GM12865 (cell line): ENCODE results near the gene MTHFD2L.
"Not testable (repeated sequence)": the region's sequence is repeated elsewhere in the genome, so short reads cannot be mapped to it uniquely, and the experiment has no call there.

Experiments used
- DNase-seq: peaks from one replicate; pipeline ENCODE4 v3.0.0; 2010; ENCODE audit warnings: low read depth
- H3K4me3 ChIP-seq: 2 replicates; pipeline ENCODE4 v1.5.1; 2011; ENCODE audit warnings: mild to moderate bottlenecking, low read depth, low read length, control low read depth
- TF ChIP-seq, protein P1 (sequence below): IDR thresholded peaks from 2 replicates; pipeline ENCODE4 v1.5.1; 2011; ENCODE audit warnings: low read length, control low read depth, low read depth, inconsistent platforms; ENCODE audit not compliant: insufficient read depth; ENCODE audit errors: missing control alignments

The MTHFD2L gene

DNA sequence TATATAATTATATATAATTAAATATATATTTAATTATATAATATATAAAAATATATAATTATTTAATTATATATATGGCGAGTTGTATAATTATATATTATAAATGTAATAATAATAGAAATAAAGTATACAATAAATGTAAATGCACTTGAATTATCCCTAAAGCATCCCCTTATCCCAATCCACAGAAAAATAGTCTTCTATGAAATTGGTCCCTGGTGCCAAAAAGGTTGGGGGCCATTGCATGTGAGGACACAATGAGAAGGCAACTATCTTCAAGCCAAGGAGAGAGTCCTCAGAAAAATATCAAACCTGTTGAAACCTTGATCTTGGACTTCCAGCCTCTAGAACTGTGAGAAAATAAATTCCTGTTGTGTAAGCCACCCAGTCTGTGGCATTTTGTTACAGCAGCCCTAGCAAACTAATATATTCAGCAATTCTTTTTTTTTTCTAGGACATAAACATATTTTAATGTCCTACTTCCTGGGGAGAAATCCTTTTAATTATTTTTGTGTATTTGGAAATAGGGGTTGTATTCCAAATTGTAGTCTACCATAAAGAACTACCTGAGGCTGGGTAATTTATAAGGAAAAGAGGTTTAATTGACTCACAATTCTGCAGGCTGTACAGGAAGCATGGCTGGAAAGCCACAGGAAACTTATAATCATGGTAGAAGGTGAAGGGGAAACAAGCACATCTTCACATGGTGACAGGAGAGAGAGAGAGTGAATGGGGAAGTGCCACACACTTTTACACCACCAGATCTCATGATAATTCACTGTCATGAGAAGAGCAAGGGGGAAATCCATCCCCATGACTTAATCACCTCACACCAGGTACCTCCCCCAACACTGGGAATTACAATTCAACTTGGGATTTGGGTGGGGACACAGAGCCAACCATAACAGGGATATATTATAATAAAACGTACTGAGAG lies 36.0 kb upstream of the MTHFD2L start:
- DNase-seq: no peak
- no peak overlapping the region for H3K4me3 ChIP-seq
- TF ChIP-seq, protein P1, sequence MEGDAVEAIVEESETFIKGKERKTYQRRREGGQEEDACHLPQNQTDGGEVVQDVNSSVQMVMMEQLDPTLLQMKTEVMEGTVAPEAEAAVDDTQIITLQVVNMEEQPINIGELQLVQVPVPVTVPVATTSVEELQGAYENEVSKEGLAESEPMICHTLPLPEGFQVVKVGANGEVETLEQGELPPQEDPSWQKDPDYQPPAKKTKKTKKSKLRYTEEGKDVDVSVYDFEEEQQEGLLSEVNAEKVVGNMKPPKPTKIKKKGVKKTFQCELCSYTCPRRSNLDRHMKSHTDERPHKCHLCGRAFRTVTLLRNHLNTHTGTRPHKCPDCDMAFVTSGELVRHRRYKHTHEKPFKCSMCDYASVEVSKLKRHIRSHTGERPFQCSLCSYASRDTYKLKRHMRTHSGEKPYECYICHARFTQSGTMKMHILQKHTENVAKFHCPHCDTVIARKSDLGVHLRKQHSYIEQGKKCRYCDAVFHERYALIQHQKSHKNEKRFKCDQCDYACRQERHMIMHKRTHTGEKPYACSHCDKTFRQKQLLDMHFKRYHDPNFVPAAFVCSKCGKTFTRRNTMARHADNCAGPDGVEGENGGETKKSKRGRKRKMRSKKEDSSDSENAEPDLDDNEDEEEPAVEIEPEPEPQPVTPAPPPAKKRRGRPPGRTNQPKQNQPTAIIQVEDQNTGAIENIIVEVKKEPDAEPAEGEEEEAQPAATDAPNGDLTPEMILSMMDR: no peak

DNA sequence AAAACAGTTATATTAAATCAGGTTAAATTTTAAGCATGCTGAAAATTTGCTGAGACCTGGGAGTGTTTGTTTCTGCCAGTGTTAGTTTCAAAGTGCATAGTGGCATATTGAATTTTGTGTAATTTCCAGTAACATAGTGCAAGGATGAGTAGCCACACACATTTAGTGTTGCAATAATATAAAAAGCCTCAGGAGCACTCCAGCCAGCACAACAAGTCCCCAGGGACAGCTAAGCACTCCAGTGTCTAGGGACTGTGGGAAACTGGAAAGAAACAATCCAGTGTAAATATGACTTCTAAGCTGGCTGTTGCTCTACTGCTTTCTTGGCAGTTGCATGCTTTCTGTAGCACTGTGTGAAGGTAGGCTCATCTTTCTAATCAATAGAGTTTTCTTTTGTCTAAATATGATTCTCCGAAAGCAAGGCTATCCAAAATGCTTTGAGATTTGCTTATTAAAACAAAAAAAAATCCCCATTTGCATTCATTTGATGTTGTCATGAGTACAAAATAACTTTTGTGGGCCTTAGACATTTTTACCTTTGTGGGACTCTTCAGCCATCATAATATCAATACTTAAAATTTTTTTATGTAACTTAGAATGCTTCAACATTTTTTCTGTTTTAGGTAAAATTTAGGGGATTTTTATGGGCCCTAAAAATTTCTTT lies 34.7 kb upstream of the MTHFD2L start:
- no peak overlapping the region for H3K4me3 ChIP-seq
- no peak for DNase-seq
- TF ChIP-seq, protein P1: no peak

DNA sequence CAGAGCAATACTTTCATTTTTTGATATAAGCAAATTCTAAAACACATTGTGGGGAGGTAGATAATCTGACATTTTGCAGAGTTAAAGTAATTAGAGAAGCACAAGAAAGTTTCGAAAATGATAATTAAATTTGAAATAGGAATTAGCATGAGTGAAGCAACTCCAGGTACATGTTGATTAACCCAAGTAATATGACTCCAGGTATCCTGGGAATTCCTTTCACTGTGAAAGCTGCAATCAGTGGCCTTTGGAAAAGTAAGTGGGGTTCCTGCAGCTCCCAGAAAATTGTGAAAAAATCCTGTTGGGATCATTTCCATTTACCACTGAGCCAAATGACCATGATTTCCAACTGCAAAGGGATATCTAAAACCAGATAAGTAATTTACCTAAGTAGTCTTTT lies 32.9 kb upstream of the MTHFD2L start:
- no peak overlapping the region for H3K4me3 ChIP-seq
- DNase-seq: no peak
- TF ChIP-seq, protein P1: no peak

DNA sequence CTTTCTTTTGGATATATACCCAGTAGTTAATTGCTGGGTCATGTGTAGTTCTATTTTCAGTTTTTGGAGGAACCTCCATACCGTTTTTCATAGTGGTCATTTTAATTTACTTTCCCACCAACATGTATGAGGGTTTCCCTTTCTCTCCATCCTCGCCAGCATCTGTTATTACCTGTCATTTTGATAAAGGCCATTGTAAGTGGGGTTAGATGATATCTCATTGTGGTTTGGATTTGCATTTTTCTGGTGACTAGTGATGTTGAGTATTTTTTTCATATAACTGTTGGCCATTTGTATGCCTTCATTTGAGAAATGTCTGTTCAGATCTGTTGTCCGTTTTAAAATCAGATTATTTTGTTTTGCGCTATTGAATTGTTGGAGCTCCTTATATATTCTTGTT lies 30.2 kb upstream of the MTHFD2L start:
- no peak for DNase-seq
- no peak overlapping the region for H3K4me3 ChIP-seq
- TF ChIP-seq, protein P1: no peak

DNA sequence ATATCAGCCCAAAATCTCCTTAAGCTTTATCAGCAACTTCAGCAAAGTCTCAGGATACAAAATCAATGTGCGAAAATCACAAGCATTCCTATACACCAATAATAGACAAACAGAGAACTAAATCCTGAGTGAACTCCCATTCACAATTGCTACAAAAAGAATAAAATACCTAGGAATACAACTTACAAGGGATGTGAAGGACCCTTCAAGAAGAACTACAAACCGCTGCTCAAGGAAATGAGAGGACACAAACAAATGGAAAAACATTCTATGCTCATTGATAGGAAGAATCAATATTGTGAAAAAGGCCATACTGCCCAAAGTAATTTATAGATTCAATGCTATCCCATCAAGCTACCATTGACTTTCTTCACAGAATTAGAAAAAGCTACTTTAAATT lies 27.1 kb upstream of the MTHFD2L start:
- DNase-seq: not testable (repeated sequence)

DNA sequence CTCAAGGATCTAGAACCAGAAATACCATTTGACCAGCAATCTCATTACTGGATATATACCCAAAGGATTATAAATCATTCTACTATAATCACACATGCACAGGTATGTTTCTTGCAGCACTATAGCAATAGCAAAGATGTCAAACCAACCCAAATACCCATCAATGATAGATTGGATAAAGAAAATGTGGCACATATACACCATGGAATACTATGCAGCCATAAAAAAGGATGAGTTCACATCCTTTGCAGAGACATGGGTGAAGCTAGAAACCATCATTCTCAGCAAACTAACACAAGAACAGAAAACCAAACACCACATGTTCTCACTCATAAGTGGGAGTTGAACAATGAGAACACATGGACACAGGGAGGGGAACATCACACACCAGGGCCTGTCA lies 25.7 kb upstream of the MTHFD2L start:
- DNase-seq, H3K4me3 ChIP-seq: not testable (repeated sequence)

More for the DNA sequence above, 27.1 kb upstream of the MTHFD2L start:
- H3K4me3 ChIP-seq: not testable (repeated sequence)

DNA sequence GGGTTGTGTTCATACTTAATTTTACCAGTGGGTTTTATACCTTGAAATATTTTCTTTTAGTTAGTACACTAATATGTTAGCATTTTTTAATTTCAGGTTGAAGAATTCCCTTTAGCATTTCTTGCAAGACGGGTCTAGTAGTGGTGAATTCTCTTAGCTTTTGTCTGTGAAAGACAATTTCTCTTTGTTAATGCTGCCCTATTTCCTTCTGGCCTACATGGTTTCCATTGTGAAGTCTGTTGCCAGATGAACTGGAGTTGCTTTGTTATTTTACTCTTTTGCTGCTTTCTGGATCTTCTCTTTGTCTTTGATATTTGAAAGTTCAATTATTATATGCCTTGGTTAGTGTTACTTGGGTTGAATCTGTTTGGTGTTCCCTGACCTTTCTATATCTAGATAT lies 25.0 kb upstream of the MTHFD2L start:
- TF ChIP-seq, protein P1: no peak
- no peak for DNase-seq
- H3K4me3 ChIP-seq: no peak overlapping the region
